Stimulated activated effector memory CD8-positive, alpha-beta T cell treated with anti-CD3 and anti-CD28 coated beads, Interleukin-12 subunit alpha, Interleukin-12 subunit beta, amount 100 ng/mL, for 72 hours (primary cell): ENCODE measurements around the gene HOXA1.

ENCODE experiments used
- ATAC-seq: fragments of 150-1000 bp; cut with Tn5 transposase; 2 replicates; pipeline ENCODE4 v1.10.0; 2021
- DNase-seq, 2 donors: peaks; one replicate each; pipeline ENCODE4 v3.0.0; 2021 to 2022; ENCODE audit warnings: low spot score in 2 of 2
- H3K27ac Mint-ChIP-seq: one replicate; pipeline ENCODE4 v1.8.0; 2022; ENCODE audit warnings: mild to moderate bottlenecking, mixed read lengths
- H3K36me3 Mint-ChIP-seq: one replicate; pipeline ENCODE4 v1.8.0; 2022; ENCODE audit warnings: mild to moderate bottlenecking, mixed read lengths
- H3K4me1 Mint-ChIP-seq: one replicate; pipeline ENCODE4 v1.8.0; 2022; ENCODE audit warnings: mixed read lengths
- H3K4me3 Mint-ChIP-seq: one replicate; pipeline ENCODE4 v1.8.0; 2022; ENCODE audit warnings: mild to moderate bottlenecking, mixed read lengths
- H3K9me3 Mint-ChIP-seq: one replicate; pipeline ENCODE4 v1.8.0; 2022; ENCODE audit warnings: mixed read lengths

Gene HOXA1

DNA sequence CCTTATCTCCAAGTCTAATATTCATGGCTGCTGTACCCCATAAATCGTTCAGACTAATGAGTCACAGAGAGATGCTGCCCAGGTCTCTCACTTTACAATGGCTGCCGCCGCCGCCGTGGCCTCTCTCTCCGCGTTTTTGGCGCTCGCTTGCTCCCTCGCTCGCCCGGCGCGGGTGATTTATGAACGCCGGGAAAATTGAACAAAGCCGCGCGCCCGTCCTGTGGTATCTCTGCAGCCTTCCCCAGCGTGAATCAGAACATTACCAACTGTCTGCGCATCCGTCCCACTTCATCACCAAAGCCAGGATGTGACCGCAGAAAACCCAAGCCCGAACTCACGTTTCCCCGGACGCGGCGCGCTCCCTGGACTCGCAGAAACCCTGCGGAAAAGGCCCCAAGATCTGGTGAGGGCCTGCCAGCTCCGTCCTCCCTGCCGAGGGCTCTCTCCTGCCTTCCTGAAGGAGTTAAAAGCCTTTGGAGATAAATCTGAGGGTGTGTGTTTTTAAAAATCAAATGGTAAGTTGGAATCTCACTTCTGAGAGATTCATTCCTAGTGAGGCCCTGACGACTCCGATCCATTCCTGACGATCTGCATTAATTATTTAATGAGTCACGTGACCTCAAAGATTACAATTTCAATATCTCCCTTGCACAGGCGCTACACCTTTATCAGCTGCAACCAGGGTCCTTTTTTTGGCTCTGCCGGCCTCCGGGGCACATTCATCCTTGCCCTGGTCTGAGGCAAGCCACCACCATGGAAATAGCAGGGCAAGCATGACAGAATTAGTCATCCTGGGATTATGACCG, 28.5 kb upstream of the HOXA1 start:
- Mint-ChIP-seq H3K36me3 (no peaks in the 10 kb centered on the region), H3K4me3 (no peak overlapping the region), H3K9me3 (no peaks in the 10 kb centered on the region), H3K27ac (no peak overlapping the region), H3K4me1 (no peaks in the 10 kb centered on the region)
- DNase-seq (no peak), ATAC-seq (no peak)

GRCh38 chr7:27123477-27124053, 27.8 kb upstream of the HOXA1 start:
- Mint-ChIP-seq H3K27ac (no peak overlapping the region), H3K4me1 (no peaks in the 10 kb centered on the region), H3K4me3 (no peak overlapping the region), H3K36me3 (no peaks in the 10 kb centered on the region), H3K9me3 (no peaks in the 10 kb centered on the region)
- DNase-seq (no peak), ATAC-seq (no peak)

GRCh38 chr7:27123007-27123476, 27.2 kb upstream of the HOXA1 start:
- H3K4me1 Mint-ChIP-seq: no peaks in the 10 kb centered on the region
- H3K36me3 Mint-ChIP-seq: no peaks in the 10 kb centered on the region
- no peak overlapping the region for H3K27ac Mint-ChIP-seq
- no peak overlapping the region for H3K4me3 Mint-ChIP-seq
- ATAC-seq: no peak
- DNase-seq: no peak
- no peaks in the 10 kb centered on the region for H3K9me3 Mint-ChIP-seq

DNA sequence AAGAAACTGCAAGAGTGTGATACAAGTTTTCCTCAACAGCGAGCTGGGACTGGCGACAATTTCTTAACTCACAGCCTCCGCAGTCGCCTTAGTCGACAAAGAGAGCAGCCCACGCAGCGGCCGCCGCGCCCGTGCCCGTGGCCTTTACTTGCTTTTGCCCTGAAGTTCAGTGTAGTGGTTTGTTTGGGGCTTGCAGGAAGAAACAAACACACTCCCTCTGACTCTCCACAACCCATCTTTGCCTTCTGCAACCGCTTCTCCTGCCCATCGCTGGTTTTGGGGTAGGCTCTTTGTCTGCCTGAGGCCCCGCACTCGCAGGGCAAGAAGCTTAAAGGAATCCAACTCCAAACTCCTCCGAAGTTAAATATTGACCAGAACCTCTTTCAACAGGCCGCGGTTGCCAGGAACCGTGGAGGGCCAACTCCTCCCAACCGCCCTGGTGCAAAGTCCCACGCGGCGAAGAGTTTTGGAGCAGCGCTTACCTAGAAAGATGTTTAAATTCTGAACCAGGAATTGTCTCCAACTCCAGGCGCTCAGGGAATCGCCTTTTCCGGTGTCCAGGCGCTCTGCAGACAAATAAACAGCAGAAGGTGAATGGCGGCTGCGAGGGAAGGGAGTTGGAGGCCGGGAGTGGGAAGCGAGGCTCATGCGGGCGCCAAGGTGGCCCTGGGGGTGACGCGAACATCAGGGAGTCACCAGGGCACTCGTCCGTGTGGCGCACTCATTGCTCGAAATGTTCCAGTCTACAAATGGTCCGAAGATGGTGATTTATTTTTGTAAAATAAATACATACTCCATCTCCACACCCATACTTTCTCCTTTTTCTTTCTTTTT, 26.5 kb upstream of the HOXA1 start:
- no peaks in the 10 kb centered on the region for H3K9me3 Mint-ChIP-seq
- ATAC-seq (no peak), DNase-seq (no peak)
- H3K4me3 Mint-ChIP-seq: no peak overlapping the region
- no peaks in the 10 kb centered on the region for H3K4me1 Mint-ChIP-seq
- no peak overlapping the region for H3K27ac Mint-ChIP-seq
- H3K36me3 Mint-ChIP-seq: no peaks in the 10 kb centered on the region

DNA sequence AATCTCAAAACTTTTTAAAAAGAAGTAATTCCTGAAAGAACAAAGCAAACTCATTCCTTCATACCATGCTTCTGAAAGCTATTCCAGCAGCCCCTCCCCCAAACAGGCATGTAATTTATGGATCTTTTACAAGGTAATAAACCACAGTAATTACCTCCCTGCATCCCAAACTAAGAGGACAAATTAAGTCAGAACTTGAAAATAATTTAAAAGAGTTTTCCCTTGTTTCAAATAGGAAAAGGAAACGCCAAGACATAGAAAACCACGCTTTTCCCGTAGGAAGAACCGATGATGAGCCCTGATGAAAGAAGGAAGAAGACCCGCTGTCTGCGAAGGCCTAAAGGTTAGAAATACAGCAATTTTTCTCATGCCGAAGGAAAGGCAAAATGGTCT, 25.9 kb upstream of the HOXA1 start:
- DNase-seq (no peak), ATAC-seq (no peak)
- Mint-ChIP-seq H3K9me3 (no peaks in the 10 kb centered on the region), H3K4me3 (no peak overlapping the region), H3K27ac (no peak overlapping the region), H3K4me1 (no peaks in the 10 kb centered on the region), H3K36me3 (no peaks in the 10 kb centered on the region)

- H3K9me3 Mint-ChIP-seq: no peaks in the 10 kb centered on the region
- H3K4me3 Mint-ChIP-seq: no peak overlapping the region
- DNase-seq: no peak
- H3K4me1 Mint-ChIP-seq: no peaks in the 10 kb centered on the region
- ATAC-seq: no peak
- no peaks in the 10 kb centered on the region for H3K36me3 Mint-ChIP-seq
- no peak overlapping the region for H3K27ac Mint-ChIP-seq
Measured at GRCh38 chr7:27119412-27119911, 23.7 kb upstream of the HOXA1 start.

- Mint-ChIP-seq H3K4me1 (no peaks in the 10 kb centered on the region), H3K9me3 (no peaks in the 10 kb centered on the region), H3K27ac (no peak overlapping the region), H3K36me3 (no peaks in the 10 kb centered on the region), H3K4me3 (no peak overlapping the region)
- ATAC-seq: no peak
- DNase-seq: no peak
Measured at GRCh38 chr7:27118580-27118979, 22.8 kb upstream of the HOXA1 start.

DNA sequence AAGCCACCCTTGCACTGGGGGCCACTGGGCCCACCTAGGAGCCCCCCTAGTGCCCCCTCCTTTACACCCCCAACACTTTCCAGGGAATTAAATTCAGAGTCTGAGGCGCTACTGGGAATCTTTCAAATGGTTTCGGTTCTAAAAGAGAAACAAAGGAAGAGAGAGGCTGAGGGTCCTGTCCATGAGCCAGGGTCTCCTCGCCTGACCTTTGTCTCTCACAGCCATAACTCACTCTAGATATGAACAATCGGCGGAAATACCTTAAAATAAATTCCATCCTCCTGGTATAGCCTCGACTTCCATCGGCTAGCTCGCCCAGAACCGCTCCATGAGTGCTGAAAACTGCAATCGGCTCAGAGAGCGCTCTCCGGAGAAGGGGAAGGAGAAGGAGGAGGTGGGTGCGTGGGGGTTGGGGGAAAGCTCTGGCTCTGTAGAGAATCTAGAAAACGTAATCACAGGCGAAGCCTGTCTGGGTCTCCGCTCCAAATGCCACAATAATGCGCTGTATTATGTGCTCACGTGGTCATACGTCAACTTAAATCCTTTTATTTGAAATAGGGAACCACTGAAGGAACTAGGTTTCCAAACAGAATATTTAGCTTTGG, 22.2 kb upstream of the HOXA1 start:
- no peak overlapping the region for H3K4me3 Mint-ChIP-seq
- H3K27ac Mint-ChIP-seq: no peak overlapping the region
- no peaks in the 10 kb centered on the region for H3K4me1 Mint-ChIP-seq
- no peaks in the 10 kb centered on the region for H3K36me3 Mint-ChIP-seq
- no peak for DNase-seq
- no peak for ATAC-seq
- no peaks in the 10 kb centered on the region for H3K9me3 Mint-ChIP-seq

DNA sequence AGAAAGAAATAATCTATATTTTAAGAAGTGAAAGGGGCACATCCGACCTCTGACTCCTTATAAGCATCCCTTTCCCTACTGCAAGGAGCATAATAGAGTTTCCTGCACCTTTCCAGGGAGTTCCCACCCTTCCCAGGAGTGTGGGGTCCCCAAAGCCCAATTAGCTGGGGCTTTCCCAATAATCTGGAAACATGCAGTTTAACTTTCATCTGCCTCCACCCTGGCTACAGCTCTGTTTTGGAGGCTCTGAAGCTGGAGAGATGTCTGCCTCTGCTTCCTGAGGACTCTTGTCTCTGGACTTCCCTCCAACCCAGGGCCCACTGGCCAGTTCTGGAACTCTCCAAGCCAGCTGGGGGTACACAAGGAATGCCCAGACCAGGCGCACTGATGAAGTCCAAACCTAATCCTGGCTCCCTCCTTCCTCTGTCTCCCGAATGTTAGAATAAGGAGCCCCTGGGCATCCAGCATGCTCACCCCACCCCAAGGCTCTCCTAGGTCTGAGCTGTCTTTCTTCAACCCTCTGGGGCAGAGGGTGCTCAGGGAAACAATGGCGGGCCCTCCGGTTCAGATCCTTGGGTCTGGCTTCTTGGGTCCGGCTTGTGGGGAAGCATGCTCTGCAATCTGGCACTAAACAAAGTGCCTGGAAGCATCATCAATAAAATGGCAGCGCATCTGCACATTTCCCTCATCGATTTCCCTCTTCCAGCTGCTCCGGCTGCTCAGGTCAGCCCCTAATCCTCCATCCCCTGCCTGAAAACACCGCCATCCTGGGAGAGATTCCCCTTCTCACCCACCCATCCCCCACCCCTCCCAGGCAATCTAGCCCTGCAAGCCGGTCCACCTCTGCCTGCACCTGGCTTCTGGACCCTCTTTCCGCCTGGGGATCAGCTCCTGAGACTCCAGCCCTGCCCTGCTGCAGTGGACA, 21.4 kb upstream of the HOXA1 start:
- Mint-ChIP-seq H3K4me1 (no peaks in the 10 kb centered on the region), H3K9me3 (no peaks in the 10 kb centered on the region), H3K4me3 (no peak overlapping the region), H3K27ac (no peak overlapping the region), H3K36me3 (no peaks in the 10 kb centered on the region)
- DNase-seq (no peak), ATAC-seq (no peak)

DNA sequence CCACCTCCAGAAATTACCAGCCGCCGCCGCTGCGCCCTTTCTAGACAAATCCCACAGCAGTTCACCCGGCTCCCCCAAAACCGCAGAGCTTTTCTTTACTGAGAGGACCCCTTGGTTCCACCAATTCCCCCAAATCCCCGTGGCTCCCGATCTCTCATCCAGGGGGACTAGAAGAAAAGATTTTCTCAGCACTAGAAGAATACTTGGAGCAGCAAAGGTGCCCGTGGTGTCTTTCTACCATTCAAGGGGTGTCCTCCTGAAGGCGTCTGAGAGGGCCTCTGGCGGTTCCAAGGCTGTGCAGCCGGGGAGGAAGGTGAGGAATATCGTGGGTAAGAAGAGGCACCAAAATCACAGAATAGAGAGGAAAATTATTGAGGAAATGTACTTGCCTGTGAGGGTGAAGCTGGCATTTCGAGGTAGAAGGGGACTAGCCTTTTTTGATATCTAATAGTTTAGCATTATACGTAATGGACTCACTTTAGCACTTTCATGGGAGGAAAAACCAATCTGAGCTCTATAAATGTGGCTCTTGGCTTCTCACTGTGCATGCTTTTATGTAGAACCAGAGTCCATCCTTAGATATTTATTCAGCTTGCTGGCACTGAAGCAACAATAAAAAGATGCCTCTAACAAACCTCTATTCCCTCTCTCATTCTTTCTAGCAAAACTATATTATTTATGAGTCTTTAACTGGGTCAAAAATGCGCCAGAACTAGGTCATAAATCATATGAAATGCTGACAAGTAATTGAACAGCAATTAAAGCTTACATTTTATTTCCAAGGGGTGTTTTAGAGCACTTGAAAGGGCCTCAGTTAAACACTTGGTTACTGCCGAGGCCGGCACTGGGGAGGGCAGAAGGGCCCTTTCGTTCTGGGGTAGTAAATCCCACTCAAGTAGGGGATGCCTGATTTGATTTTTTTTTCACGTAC, 20.5 kb upstream of the HOXA1 start:
- Mint-ChIP-seq H3K4me1 (no peaks in the 10 kb centered on the region), H3K36me3 (no peaks in the 10 kb centered on the region), H3K4me3 (no peak overlapping the region), H3K27ac (no peak overlapping the region), H3K9me3 (no peaks in the 10 kb centered on the region)
- DNase-seq (no peak), ATAC-seq (no peak)

GRCh38 chr7:27115221-27116026, 19.6 kb upstream of the HOXA1 start:
- Mint-ChIP-seq H3K4me3 (no peak overlapping the region), H3K27ac (no peak overlapping the region), H3K4me1 (no peaks in the 10 kb centered on the region), H3K36me3 (no peaks in the 10 kb centered on the region), H3K9me3 (no peaks in the 10 kb centered on the region)
- ATAC-seq (no peak), DNase-seq (no peak)

GRCh38 chr7:27114881-27115220, 19.1 kb upstream of the HOXA1 start:
- H3K4me1 Mint-ChIP-seq: no peaks in the 10 kb centered on the region
- H3K36me3 Mint-ChIP-seq: no peaks in the 10 kb centered on the region
- no peak overlapping the region for H3K4me3 Mint-ChIP-seq
- ATAC-seq (no peak), DNase-seq (no peak)
- H3K27ac Mint-ChIP-seq: no peak overlapping the region
- H3K9me3 Mint-ChIP-seq: no peaks in the 10 kb centered on the region
